ENCODE measurements around the gene LMF1.

LMF1 gene

DNA sequence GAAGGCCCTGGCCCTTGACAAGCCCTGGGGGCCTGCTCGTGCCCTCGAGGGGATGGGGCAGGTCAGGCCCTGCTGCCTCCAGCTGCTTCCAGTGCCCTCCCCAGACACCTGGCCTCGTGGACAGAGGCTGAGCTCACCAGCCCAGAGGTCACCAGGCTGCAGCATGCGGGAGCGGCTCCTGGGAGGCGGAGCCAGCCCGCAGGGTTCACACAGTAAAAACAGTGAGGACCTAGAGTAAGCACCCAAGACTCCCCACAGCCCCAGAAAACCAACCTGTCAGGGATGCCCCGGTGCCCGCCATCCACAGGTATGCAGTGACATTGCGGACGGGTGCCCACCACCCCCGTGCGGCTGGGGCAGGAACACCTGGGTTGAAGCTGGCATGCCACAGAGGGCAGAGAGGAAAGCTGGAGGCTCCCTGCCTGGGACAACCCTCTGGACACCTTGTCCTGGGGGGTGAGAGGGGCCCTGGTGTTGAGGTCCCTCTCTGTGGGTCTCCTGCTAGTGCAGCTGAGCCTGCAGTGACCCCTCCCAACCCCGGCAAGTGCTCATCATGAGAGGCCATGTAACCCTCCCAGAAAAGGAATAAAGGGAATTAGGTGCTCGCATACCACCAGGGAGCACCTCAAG lies 62.1 kb downstream of the LMF1 start:
- no peak for DNase-seq

DNA sequence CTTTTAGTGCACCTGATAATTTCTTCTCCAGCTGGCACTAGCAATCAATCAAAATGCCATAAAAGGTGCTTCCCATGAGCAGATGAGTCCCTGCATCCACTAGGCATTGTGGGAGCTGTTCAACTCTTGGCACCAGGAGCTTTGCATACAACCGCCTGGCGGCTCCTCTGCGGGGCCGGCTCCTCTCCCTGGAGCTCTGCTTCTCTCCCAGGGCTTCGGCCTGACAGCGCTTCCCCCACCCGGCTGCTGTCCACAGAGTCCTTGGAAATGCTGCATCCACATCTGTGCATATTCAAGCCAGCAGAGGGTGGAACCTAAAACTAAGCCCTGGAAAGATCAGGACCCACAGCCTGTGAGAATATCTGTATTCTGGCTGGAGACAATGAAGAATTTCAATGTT lies 62.9 kb downstream of the LMF1 start:
- DNase-seq, result no peak

DNA sequence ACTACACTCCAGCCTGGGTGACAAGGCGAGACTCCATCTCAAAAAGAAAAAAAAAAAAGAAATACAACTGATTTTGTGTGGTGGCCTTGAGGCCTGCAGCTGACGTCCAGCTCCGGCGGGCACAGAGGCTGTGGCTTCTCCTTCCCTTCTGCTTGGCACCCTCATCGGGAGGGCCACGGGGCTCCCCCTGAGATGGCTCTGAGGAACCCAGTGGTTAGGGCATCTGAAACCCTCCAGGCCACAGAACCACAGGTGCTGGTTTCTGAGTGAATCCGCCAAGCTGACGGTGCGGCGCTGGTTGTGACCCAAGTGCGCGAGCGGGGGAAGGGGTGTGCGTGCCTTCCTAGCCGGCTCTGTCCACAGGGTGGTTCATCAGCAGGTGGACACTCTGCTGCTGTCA lies 63.4 kb downstream of the LMF1 start:
- DNase-seq, result no peak

DNA sequence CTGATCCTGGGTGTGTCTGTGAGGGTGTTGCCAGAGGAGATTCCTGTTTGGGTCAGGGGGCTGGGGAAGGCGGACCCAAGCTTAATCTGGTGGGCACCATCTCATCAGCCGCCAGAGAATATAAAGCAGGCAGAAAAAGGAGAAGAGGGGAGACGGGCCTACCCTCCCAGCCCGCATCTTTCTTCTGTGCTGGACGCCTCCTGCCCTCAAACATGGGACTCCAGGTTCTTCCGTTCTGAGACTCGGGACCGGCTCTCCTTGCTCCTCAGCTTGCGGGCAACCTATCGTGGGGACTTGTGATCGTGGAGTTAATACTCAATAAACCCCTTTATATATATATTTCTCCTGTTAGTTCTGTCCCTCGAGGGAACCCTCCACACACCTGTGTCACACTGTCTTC lies 64.5 kb downstream of the LMF1 start:
- no peak for DNase-seq

DNA sequence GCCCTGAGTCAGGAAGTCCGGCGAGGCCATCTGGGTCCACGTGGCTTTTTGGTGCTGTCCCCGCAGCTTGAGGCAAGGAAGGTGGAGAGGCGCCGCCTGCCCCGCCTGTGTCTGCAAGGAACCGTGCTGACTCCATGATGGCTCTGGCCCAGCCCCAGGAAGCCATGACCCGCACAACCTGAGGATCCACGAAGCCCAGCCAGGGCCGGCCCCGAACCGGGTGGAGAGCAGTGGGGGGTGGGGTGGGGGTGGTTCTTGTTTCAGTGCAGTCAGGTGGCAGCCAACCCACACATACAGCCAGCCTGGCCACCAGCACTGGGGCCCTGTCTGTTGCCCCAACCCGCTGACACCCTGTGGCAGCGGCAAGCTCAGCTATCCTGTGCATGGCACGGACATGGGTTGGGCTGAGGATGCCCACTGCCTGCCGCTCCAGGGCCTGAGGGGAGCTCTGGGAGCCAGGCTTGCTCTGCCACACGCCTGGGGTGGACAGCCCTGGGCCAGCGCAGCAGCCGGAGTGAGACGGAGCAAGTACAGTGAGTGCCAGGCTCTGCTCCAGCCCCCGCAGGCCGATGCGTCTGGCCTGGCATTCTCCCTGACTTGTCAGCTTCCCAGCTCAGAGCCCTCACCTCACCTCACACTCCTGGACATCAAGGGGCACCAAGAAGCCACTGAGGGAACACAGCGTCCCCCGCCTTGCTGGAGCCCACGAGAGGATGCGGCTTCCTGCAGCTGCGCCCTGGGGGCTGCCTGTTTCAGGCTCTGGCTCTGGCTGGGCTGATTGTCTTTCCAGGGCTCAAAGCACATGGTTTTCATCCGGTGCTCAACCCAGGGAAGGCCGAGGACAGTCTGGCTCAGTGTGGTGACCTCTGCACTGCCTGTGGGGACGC lies 68.8 kb downstream of the LMF1 start:
- no peak for DNase-seq

DNA sequence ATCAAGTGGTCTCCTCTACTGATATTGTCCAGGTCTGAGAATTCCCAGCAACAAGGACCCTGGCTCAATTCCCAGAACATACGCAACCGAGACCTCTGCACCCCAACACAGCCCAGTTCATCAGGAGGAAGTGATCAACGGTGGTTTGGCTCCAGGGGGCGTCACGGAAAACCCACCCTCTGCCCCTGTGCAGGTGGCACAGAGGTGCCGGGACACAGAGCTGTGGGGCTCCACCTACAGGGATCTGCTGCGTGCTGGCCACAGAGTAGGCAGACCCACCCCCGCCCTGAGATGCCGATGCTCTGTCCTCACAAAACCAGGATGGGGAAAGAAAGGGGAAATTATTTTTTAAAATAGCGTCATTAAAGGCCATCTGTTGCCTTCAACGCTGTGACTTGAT lies 69.6 kb downstream of the LMF1 start:
- DNase-seq, result no peak

DNA sequence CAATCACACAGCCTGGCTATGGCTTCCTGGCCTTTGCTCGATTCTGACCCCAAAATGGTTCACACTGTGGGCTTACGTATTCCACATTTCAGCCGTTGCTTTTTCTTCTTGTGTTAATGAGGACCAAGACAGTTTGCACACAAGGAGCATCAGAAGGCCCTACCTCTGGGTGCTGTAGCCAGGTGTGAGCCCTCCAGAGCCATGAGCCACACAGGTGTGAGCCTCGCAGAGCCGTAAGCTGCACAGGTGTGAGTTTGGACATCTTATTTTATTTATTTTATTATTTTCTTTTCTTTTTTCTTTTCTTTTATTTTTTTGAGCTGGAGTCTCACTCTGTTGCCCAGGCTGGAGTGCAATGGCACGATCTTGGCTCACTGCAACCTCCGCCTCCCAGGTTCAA lies 70.6 kb downstream of the LMF1 start:
- no peak for DNase-seq

DNA sequence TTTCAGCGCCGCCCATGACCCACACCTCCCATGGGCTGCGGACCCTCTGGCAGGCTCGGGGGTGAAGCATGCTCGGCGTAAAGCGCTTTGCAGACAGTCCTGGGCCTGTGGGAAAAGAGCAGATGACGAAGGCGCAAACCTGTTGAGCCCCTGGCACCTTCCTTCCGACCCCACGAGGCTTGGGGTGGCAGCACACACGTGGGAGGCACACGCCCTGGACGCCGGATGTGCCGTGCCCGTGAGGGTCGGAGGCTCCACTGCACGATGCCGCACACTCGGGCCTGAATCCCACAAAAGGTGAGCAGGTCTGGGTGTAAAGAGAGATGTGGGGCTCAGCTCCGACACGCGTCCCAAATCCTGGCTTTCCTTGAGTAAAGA lies 71.1 kb downstream of the LMF1 start:
- DNase-seq, result no peak

DNA sequence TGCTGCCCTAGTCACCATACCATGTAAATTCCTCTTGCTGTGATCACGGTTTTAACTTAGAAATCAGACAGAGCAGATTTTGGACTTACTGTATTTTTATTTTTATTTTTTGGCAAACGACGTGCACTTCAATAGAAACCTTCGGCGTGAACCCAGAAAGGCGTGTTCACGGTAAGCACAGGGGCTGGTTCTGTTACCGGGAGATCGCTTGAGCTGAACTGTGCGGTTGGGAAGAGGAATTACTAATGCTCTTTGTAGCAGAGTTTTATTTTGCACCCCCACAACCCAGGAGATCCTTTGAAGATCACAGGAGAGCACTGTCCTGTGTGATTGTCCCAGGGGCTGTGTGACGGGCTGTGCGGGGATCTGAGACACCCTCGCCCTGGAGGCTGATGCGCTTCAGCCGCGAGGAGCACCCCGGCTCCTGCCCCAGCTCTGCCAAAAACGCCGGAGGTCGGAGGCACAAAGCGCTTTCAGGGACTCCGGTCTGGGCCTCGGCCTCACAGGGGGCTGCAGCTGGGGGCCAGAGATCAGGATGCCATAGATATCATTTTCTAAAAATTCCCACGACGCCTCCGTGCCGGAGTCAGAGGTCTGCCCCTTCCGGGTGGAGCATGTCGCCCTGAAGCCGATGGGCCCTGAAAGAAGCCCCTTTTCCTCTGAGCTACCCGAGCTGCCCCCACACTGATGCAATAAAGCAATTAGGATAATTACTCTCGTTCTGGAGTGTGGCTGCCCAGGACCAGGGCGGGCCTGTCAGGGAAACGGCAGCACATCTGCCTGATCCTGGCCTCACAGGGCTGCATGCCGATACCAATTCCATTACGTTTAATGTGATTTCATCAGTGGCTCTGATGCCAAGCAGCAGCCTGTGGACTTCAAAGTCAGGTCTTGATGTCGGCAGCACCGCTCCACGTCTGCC lies 71.8 kb downstream of the LMF1 start:
- no peak for DNase-seq

DNA sequence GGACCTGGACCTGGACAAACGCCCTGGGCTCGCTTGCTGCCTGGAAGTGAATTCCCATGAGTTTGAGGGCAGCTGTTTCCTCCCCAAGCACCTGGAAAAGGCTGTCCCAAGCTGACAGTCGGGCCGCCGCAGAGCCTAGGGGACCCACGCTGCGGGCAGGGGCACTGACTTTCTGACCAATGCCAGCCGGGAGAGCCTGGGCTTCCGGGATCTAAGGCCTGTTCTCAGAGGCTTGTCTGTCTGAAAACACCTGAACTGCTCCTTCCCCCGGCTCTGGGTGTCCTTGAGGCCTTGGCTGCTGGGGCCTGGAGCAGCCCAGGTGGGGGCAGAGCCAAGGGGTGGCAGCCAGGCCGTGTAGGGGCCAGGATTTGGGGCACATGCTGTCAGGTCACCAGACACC lies 72.6 kb downstream of the LMF1 start:
- no peak for DNase-seq

DNA sequence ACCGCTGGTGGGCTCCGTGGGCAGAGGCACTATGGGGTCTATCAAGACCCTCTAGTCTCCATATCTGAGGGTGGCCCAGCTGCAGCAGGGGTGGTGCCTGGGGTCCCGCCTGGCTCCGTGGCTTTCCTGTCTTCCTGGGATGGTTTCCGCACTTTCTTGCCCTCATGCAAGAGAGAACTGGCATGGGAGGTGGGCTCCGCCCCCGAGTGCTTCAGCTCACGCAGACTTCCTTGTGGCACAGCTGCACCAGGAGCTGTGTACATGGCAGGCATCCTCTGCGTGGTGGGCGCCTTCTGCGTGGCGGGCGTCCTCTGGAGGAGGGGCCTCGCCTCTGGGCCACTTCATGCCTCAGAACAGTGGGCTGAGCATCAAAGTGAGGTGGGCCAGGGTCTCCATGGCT lies 73.1 kb downstream of the LMF1 start:
- no peak for DNase-seq

DNA sequence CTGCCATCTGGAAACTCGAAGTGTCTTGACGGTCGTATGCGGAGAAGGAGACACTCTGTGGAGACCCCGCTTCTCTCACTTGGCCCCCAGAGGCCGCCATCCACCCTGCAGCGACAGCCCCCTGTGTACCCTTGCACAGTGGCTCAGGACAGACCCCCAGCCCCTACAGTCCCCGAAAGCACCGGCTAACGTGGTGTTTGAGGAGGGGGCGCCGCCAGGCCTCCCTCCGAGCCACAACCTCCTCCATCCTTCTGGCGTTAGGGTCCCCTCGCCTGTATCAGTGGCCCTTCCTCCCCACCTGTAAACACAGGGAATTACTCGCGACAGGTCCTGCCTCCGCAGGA lies 73.6 kb downstream of the LMF1 start:
- no peak for DNase-seq

DNA sequence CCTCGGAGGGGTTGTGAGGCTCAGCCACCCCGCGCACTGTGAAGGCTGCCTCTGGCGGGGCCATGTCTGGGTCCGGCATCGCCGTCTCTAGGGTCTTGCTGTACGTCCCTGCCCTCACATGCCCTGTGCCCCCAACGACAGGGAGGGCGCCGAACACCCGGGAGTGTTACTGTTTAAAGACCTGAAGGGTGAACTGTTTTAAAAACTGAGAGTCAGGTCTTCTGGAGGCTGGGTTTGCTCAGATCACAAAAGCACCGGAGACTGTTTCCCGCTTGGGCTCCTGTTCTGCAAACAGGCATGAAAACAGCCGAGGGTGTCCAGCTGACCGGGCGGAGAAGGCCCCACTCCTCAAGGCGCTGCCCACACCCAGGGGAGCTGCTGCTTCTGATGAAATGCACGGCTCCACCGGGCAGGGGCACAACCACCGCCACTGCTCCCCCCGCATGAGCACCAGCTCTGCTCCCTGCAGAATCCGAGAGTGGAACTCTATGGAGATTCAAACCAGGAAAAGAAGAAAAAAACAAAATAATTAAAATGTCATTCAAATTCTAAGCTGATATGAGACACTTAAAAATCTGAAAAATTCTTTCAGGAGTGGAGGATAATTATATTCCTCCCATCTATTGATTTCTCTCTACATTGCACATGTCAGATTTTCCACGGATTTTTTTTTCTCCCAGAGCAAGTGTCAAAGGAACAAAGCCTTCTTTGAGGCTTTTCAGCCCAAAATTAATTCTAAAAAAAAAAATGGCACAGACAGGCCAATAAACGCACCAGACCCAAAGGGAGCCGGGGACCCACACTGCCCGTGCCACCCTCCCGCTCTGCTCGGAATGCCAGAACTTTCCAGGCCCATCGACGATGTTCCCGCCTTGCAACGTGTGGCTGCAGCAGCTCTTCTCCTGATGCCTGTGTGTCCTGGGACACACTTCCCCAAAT lies 74.3 kb downstream of the LMF1 start:
- no peak for DNase-seq

DNA sequence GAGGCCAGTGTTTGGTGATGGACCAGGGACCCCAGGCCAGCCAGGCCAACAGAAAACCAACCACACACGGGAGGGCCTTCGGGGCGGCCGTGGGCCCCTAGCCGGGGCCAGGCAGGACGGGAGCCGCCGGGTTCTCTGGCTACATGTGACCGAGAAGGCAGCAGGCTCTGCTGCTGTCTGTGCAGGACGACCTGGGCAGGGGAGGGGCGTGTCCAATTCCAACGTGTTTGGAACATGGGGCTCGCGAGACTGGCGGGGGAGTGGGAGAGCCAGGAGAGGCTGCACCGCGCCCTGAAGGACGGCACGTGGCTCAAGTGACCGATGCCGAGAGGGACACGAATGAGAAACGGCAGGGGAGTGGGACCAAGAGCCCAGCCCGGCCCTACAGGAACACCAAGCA lies 75.4 kb downstream of the LMF1 start:
- DNase-seq, result no peak

DNA sequence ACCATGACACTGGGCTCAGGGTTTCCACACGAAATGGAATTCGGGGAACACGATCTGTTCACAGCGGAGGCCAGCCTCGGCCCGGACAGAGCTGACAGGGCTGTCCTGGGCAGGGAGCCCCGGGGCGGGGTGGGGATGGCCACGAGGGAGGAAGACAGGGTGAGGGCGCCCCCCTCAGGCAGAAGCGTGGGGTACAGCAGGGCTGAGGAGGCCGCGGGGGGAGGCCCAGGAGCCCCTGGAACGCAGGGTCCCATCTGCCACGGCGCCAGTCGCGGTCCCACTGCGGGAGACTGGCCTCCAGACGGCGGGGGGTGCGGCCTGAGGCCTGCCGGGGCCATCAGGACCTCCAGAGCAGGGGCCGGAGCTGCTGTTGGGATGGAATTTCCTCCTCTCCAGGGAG lies 75.9 kb downstream of the LMF1 start:
- DNase-seq, result no peak

DNA sequence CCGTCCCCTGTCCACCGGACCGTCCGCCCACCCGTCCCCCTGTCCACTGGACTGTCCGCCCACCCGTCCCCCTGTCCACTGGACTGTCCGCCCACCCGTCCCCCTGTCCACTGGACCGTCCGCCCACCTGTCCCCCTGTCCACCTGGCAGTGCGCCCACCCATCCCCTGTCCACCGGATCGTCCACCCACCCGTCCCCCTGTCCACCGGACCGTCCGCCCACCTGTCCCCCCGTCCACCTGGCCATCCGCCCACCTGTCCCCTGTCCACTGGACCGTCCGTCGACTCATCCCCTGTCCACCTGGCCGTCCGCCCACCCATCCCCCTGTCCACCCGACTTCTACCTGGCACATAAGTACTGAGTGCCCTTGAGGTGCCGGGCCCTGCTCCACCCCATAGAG lies 76.6 kb downstream of the LMF1 start:
- no peak for DNase-seq

DNA sequence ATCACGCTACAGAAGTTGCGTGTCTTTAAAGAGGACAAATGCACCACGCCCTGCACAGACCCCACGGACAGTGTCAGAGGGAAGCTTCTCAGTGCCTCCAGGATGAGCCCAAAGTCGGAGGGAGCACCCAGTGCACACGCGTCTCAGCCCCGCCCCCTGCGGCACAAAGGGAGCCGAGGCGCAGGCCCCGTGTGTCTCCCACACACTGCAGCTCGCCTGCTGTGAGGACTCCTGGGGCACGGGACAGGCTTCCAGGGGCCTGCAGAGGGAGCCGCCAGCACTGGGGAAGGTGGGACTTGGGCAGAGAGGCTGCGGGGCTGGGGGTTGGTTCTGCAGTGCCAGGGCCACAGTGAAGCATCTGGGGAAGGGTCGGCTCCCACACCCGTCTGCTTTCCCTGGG lies 77.4 kb downstream of the LMF1 start:
- DNase-seq, result no peak

DNA sequence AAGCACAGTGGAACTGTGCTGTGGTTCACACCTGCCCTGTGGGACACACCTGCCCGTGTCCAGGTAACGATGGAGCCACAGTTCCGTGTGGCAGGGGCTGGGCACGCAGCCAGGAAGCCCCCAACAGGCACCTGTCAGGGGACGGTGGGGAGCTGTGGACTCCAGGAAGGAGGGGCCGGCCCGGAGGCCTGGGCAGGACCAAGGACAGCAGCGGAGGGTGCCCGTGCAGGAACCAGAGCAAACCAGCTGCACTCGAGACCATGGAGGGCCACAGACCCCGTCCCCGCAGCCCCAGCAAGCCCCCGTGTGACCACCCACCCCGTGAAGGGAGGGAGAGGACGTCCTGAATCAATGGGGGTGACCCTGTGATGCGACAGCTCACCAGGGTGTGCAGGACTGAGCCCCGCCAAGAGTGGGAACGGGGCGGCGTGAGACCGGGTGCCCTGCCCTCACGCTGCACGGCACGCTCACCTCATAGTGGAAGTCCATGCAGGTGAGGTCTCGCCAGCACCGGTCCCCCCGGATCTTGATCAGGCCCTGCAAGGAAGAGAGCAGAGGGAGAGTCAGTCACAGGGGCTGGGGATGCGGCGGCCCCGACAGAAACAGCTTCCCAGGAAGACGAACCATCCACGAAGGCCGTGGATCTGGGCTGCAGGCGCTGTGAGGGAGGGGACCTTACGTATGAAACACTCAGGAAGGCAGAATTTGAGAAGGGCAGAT lies 78.1 kb downstream of the LMF1 start:
- DNase-seq, result no peak

DNA sequence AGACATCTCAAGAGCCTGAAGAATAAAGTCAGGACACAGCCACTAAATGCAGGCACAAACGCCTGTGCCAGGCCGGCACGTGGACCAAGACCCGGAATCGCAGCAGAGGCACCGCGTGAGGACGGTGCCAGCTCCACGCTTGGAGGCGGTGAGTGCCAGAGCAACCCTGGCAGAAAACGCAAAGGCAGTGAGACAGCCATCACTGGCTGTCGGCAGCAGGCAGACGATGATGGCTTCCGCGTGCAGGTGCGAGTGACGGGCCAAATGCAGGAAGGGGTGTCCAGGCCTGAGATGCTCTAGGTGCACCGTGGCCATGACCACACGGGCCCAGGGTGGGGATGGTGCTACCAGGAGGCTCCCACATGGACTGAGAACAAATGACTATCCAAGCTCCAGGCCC lies 78.8 kb downstream of the LMF1 start:
- DNase-seq, result no peak

DNA sequence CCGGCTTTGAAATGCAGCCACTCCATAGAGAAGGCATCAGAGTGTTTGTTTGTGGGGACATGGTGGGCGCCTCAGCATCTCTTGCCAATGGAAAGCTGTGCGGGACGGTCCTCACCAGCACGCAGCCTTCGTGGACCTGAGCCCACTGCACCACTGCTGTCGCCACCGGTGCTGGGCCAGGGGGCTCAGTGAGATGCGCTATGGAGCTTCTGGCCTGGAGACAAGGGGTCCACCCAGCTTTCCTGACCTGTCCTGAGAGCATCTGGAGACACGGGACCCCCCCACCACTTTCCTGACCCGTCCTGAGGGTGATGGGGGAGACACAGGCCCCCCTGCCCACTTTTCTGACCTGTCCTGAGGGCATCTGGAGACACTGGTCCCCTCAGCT lies 79.4 kb downstream of the LMF1 start:
- DNase-seq, result no peak

DNA sequence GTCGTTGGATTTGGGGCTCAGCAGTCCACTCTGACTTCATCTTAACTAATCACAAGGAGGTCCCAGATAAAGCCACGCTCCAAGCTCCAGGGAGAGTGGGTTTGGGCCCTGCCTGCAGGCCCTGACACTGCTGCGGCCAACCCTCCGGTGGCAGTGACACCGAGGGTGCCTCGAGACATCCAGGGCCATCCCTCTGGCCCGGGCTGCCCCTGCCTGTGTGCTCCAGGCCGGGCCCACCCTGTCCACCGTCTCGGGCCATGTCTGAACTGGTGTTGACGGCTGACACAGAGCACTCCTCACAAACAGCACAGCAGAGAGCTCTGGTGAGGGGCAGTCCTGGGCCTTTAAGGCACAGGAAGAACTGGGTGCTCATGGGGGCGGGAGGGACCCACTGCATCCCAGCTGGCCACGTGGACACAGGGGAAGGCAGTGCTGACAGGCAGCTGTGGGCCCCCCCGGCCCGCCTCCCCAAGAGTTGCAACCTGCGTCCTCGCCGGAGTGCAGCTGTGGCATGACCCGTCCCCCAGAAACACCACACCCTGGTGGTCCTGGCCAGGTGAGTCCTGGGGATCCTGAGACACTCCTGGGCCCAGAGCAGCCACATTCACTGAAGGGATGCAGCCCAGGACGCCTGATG lies 80.0 kb downstream of the LMF1 start:
- DNase-seq, result no peak

DNA sequence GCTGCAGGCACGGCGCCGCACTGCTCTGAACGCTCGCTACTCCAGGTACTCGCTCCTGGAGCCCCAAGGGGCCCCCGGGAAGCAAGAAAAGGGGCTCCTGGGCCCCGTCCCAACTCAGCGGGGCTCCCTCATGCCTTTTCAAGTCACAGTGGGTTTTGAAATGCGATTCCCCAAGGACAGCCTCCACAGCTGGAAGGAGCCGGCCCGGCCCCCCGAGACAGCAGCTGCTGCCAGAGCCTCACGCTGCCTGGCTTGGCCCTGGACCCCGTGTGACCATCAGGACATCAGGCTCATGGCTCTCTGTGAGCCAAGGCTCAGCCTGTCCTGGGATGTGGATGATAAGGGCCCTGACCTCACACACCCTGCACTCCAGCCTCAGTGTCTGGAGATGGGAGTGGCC lies 80.6 kb downstream of the LMF1 start:
- no peak for DNase-seq
